ENCODE results near the gene LGALS16. TPM values are rescaled to one million over a fixed set of nuclear protein-coding genes. Genes with fewer than 3 reads are reported as not detected.
"Not testable (repeated sequence)": the region's sequence is repeated elsewhere in the genome, so short reads cannot be mapped to it uniquely, and the experiment has no call there.

LGALS16 gene
- total RNA-seq, 1 donor from 2014 or later = not detected

DNA sequence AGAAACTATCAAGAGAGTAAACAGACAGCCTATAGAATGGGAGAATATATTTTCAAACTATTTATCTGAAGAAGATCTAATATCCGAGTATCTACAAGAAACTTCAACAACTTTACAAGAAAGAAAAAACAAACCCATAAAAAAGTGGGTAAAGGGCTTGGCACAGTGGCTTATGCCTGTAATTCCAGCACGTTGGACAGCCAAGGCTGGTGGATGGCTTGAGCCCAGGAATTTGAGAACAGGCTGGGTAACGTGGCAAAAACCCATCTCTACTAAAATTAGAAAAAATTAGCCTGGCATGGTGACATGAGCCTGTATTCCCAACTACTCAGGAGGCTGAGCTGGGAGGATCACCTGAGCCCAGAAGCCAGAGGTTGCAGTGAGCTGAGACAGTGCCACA, 7.8 kb upstream of the LGALS16 start:
- no peak for FAIRE-seq
- no peak overlapping the region for H3K4me3 ChIP-seq (ENCODE audit: low read depth, low read length)
- no peaks in the 10 kb centered on the region for H3K27me3 ChIP-seq (ENCODE audit: control insufficient read depth, insufficient read depth, low read length)
- H3K36me3 ChIP-seq (ENCODE audit: control insufficient read depth, insufficient read depth, low read length) = no peaks in the 10 kb centered on the region
- DNase-seq (ENCODE audit: low read depth) = no peak
- TF ChIP-seq, protein P1, sequence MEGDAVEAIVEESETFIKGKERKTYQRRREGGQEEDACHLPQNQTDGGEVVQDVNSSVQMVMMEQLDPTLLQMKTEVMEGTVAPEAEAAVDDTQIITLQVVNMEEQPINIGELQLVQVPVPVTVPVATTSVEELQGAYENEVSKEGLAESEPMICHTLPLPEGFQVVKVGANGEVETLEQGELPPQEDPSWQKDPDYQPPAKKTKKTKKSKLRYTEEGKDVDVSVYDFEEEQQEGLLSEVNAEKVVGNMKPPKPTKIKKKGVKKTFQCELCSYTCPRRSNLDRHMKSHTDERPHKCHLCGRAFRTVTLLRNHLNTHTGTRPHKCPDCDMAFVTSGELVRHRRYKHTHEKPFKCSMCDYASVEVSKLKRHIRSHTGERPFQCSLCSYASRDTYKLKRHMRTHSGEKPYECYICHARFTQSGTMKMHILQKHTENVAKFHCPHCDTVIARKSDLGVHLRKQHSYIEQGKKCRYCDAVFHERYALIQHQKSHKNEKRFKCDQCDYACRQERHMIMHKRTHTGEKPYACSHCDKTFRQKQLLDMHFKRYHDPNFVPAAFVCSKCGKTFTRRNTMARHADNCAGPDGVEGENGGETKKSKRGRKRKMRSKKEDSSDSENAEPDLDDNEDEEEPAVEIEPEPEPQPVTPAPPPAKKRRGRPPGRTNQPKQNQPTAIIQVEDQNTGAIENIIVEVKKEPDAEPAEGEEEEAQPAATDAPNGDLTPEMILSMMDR (IDR thresholded peaks at IDR 0.05; ENCODE audit: insufficient read depth, low read length, severe bottlenecking) = no peak

DNA sequence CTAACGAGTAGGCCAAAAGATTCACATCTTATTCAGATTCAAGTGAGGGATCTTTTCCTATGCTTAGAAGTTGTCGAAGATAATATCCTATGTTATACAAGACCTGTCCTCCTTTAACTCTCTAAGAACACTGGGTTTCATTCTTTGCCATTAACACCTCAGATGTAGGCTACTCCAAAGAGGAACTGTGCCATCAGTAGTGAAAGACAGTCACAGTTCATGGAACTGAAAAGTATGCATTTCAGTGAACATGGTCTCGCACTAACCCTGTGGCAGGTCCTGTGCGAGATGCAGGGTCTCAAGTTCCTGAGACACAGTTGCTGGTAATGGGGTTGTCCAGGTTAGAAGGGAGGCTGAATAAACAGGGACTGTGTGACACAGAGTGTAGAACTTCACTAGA, 4.1 kb downstream of the LGALS16 start:
- Histone ChIP-seq H3K27me3 (ENCODE audit: control insufficient read depth, insufficient read depth, low read length) (no peaks in the 10 kb centered on the region), H3K36me3 (ENCODE audit: control insufficient read depth, insufficient read depth, low read length) (no peaks in the 10 kb centered on the region), H3K4me3 (ENCODE audit: low read depth, low read length) (no peak overlapping the region)
- DNase-seq (ENCODE audit: low read depth) (no peak), FAIRE-seq (peak; percentile 13)
- TF ChIP-seq, protein P1 (IDR thresholded peaks at IDR 0.05; ENCODE audit: insufficient read depth, low read length, severe bottlenecking) = no peak

DNA sequence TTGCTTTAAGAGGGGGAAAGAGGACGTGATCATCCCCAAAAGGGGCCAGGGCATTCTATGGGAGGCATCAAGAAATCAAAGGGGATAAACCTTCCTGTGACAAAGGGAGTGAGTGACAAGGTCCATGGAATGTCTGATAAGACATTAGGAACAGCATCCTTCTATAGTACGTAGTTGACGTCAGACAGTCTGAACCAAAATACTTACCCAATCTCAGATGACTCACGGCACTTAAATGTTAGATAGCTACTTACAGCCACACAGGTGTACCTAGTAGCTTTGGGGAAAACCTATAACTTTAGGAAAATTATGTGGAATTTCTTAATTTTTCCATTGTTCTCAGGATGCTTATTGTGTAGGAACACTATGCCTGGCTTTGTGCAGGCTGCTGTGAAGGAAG, 4.9 kb downstream of the LGALS16 start:
- Histone ChIP-seq H3K4me3 (ENCODE audit: low read depth, low read length) (no peak overlapping the region), H3K36me3 (ENCODE audit: control insufficient read depth, insufficient read depth, low read length) (no peaks in the 10 kb centered on the region), H3K27me3 (ENCODE audit: control insufficient read depth, insufficient read depth, low read length) (no peaks in the 10 kb centered on the region)
- no peak for DNase-seq (ENCODE audit: low read depth)
- TF ChIP-seq, protein P1 (IDR thresholded peaks at IDR 0.05; ENCODE audit: insufficient read depth, low read length, severe bottlenecking) = no peak
- no peak for FAIRE-seq

DNA sequence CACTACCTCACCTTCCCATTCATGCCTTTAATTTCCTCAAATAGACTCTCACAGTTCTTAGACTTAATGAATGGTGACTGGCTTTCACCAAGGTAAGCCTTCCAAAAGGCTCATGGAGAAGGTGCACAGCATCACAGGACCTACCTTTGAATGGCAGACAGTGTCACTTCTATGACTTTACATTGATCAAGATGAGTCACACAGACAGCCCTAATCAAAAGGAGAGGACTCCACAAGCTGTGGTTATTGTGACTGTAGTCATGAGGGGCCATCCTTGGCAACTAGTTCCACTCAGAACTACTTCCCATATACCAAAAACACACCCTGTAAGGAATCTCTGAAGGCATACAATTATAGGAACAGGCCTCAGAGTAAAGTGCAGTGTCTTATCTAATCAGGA, 5.9 kb downstream of the LGALS16 start:
- FAIRE-seq (peak; percentile 18), DNase-seq (ENCODE audit: low read depth) (no peak)
- TF ChIP-seq, protein P1 (IDR thresholded peaks at IDR 0.05; ENCODE audit: insufficient read depth, low read length, severe bottlenecking) = no peak
- no peaks in the 10 kb centered on the region for H3K27me3 ChIP-seq (ENCODE audit: control insufficient read depth, insufficient read depth, low read length)
- no peaks in the 10 kb centered on the region for H3K36me3 ChIP-seq (ENCODE audit: control insufficient read depth, insufficient read depth, low read length)
- no peak overlapping the region for H3K4me3 ChIP-seq (ENCODE audit: low read depth, low read length)

DNA sequence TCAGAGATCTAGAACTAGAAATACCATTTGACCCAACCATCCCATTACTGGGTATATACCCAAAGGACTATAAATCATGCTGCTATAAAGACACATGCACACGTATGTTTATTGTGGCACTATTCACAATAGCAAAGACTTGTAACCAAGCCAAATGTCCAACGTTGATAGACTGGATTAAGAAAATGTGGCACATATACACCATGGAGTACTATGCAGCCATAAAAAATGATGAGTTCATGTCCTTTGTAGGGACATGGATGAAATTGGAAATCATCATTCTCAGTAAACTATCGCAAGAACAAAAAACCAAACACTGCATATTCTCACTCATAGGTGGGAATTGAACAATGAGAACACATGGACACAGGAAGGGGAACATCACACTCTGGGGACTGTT, 14.1 kb downstream of the LGALS16 start:
- not testable (repeated sequence) for DNase-seq (ENCODE audit: low read depth); H3K36me3 ChIP-seq (ENCODE audit: control insufficient read depth, insufficient read depth, low read length); H3K27me3 ChIP-seq (ENCODE audit: control insufficient read depth, insufficient read depth, low read length); FAIRE-seq; H3K4me3 ChIP-seq (ENCODE audit: low read depth, low read length)

DNA sequence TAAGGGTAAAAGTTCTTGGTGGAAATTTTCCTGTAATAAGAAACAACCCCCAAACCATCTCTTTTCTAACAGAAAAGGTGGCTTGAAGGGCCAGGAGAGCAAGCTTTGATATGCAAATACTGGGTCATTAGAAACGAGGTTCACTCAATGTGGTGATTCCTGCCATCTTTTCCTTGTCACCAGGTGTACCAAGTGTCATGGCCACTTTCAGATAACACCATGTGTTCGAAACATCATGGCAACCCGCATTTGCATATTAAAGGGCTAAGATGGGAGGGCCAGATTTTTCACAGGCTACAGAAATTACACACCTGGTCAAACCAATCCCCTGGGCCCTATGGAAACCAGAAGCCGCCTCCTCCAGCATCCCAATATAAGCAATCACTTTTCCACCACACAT, 15.3 kb downstream of the LGALS16 start:
- FAIRE-seq (no peak), DNase-seq (ENCODE audit: low read depth) (no peak)
- Histone ChIP-seq H3K27me3 (ENCODE audit: control insufficient read depth, insufficient read depth, low read length) (no peaks in the 10 kb centered on the region), H3K36me3 (ENCODE audit: control insufficient read depth, insufficient read depth, low read length) (no peaks in the 10 kb centered on the region), H3K4me3 (ENCODE audit: low read depth, low read length) (no peak overlapping the region)
- TF ChIP-seq, protein P1 (IDR thresholded peaks at IDR 0.05; ENCODE audit: insufficient read depth, low read length, severe bottlenecking) = no peak
